Skin epidermis (tissue), 12 donors: ENCODE results near the gene PTPN22.

ENCODE experiments used
- H3K27ac ChIP-seq, 21 experiments: fragments of 200-600 bp; sonication (generic) in 11 of 21; one replicate each; pipeline ENCODE4 v1.5.0; 2020; ENCODE audit warnings: mild to moderate bottlenecking in 3 of 21, inconsistent platforms in 2 of 21, moderate library complexity in 2 of 21
- H3K4me3 ChIP-seq, 7 experiments: fragments of 200-600 bp; sonication (generic) in 2 of 7; one replicate each; pipeline ENCODE4 v1.5.0; 2020; ENCODE audit warnings: inconsistent platforms in 2 of 7, mild to moderate bottlenecking in 2 of 7, moderate library complexity in 1 of 7

Gene PTPN22

GRCh38 chr1:113779542-113779941 lies 92.0 kb downstream of the PTPN22 start:
- no peak overlapping the region for H3K4me3 ChIP-seq
- H3K27ac ChIP-seq, result peak overlapping the region in 4 of 21 experiments; percentile 5 to 71 (median 46)

DNA sequence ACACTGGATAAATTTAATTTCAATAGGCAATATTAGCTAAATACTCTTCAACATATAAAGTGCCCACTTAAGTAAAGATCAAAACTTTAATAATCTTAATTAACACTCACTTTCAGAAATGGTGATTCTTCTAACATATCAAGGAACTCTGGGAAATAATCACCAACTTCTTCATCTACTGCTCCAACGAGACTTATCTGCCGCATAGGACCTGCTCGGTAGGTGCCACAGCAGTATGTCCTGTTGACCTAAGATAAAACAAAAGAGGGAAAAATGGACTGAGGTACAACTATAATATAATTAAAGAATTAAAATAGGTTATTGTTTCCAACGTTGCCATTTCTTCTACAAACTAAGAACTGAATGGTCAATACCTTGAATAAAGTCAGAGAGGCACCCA lies 94.0 kb downstream of the PTPN22 start:
- no peak overlapping the region for H3K4me3 ChIP-seq
- H3K27ac ChIP-seq, result no peak overlapping the region

- H3K4me3 ChIP-seq, result no peak overlapping the region
- no peak overlapping the region for H3K27ac ChIP-seq
Measured at GRCh38 chr1:113770031-113770430, 101.5 kb downstream of the PTPN22 start.

- Histone ChIP-seq H3K27ac (no peak overlapping the region), H3K4me3 (no peak overlapping the region)
Measured at GRCh38 chr1:113769601-113769970, 101.9 kb downstream of the PTPN22 start.

DNA sequence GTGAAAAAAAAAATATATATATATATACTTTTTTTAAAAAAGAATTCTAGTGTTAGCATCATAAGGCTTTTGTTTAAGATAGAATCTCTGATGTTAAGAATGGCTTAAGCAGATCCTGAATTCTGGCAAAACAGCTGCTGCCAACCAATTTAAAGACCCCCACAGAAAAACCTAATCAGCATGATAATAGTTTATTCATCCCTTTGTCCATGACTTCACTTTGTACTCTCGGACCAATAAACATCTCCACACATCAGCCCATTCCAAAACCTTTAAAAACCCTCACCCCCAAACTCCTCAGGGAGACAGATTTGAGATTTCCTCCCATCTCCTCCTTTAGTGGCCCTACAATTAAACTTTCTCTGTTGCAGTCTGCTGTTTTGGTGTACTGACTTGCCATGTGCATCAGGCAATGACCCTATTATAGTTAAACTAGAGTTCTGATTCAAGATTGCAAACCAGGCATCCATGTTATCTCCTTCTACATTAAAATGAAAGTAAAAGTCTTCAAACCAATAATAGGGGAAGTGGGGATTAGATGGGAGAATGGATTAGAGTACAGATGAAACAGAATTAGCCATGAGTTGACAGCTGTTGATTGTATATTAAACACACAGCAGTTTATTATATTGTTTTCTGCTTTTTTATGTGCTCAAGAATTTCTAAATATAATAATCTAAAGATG lies 102.5 kb downstream of the PTPN22 start:
- H3K27ac ChIP-seq, result no peak overlapping the region

GRCh38 chr1:113765306-113766230 lies 105.9 kb downstream of the PTPN22 start:
- no peak overlapping the region for H3K27ac ChIP-seq
- no peak overlapping the region for H3K4me3 ChIP-seq

More for the DNA sequence above, 102.5 kb downstream of the PTPN22 start:
- no peak overlapping the region for H3K4me3 ChIP-seq
